OCI-LY1 (cell line): ENCODE measurements around the gene JAKMIP1.

ENCODE experiments used
- H2AFZ ChIP-seq: fragments of 200-600 bp; sonication (generic), shearing (Covaris generic); 2 replicates; pipeline ENCODE4 v1.6.0; 2014; ENCODE audit warnings: antibody characterized with exemption, mild to moderate bottlenecking, low read length
- H3F3A ChIP-seq: fragments of 200-600 bp; sonication (generic), shearing (Covaris generic); 2 replicates; pipeline ENCODE4 v1.6.0; 2014; ENCODE audit warnings: mild to moderate bottlenecking, antibody characterized with exemption, low read length, moderate library complexity; ENCODE audit not compliant: insufficient read depth
- H3K27ac ChIP-seq: fragments of 200-600 bp; sonication (generic); 2 replicates; pipeline ENCODE4 v1.5.1; 2014; ENCODE audit warnings: low read length, mixed run types, mild to moderate bottlenecking, low read depth; ENCODE audit not compliant: poor library complexity, severe bottlenecking
- H3K27me3 ChIP-seq: fragments of 200-600 bp; sonication (generic); 2 replicates; pipeline ENCODE4 v1.6.0; 2014; ENCODE audit warnings: antibody characterized with exemption, mild to moderate bottlenecking, low read length, moderate library complexity; ENCODE audit not compliant: insufficient read depth
- H3K36me3 ChIP-seq: fragments of 200-600 bp; sonication (generic); 2 replicates; pipeline ENCODE4 v1.6.1; 2014; ENCODE audit warnings: mild to moderate bottlenecking, antibody characterized with exemption, low read length, moderate library complexity, mixed read lengths; ENCODE audit not compliant: insufficient read depth
- H3K4me1 ChIP-seq: fragments of 200-600 bp; sonication (generic); 2 replicates; pipeline ENCODE4 v1.5.1; 2014; ENCODE audit warnings: mild to moderate bottlenecking, low read length, moderate library complexity; ENCODE audit not compliant: insufficient read depth, severe bottlenecking
- H3K4me2 ChIP-seq: fragments of 200-600 bp; sonication (generic), shearing (Covaris generic); 2 replicates; pipeline ENCODE4 v1.6.1; 2014; ENCODE audit warnings: low read length
- H3K4me3 ChIP-seq: fragments of 200-600 bp; sonication (generic); 2 replicates; pipeline ENCODE4 v1.5.1; 2014; ENCODE audit warnings: low read length, low read depth, mild to moderate bottlenecking, mixed read lengths; ENCODE audit not compliant: poor library complexity, severe bottlenecking
- H3K79me2 ChIP-seq: fragments of 200-600 bp; shearing (Covaris generic); 2 replicates; pipeline ENCODE4 v1.6.1; 2016; ENCODE audit warnings: mixed run types, low read length, mixed read lengths; ENCODE audit not compliant: insufficient read depth
- H3K9ac ChIP-seq: fragments of 200-600 bp; sonication (generic), shearing (Covaris generic); 2 replicates; pipeline ENCODE4 v1.6.1; 2014; ENCODE audit warnings: mild to moderate bottlenecking, low read length, mixed read lengths
- H3K9me2 ChIP-seq: fragments of 200-600 bp; sonication (generic), shearing (Covaris generic); 2 replicates; pipeline ENCODE4 v1.6.1; 2014; ENCODE audit warnings: low read depth, mild to moderate bottlenecking, low read length, mixed read lengths
- H3K9me3 ChIP-seq: fragments of 200-600 bp; shearing (Covaris generic); 2 replicates; pipeline ENCODE4 v1.6.1; 2014; ENCODE audit warnings: low read length, mixed read lengths
- H4K20me1 ChIP-seq: fragments of 200-600 bp; sonication (generic), shearing (Covaris generic); 2 replicates; pipeline ENCODE4 v1.6.0; 2016; ENCODE audit warnings: mild to moderate bottlenecking, low read length; ENCODE audit not compliant: insufficient read depth
- CTCF ChIP-seq: fragments of 200-600 bp; sonication (generic), shearing (Covaris generic); IDR thresholded peaks from 2 replicates; pipeline ENCODE4 v1.5.1; 2017; ENCODE audit warnings: mild to moderate bottlenecking, antibody characterized with exemption, low read length, moderate library complexity, mixed read lengths
- EZH2 ChIP-seq: fragments of 200-600 bp; sonication (generic), shearing (Covaris generic); IDR thresholded peaks from 2 replicates; pipeline ENCODE4 v1.8.0; 2017; ENCODE audit warnings: borderline replicate concordance, mixed run types, mild to moderate bottlenecking, antibody characterized with exemption, low read length, moderate library complexity, mixed read lengths

The JAKMIP1 gene

GRCh38 chr4:5989236-5990225, 210.8 kb downstream of the JAKMIP1 start:
- no peaks in the 10 kb centered on the region for H3K9me2 ChIP-seq
- no peak overlapping the region for H3K4me2 ChIP-seq
- no peaks in the 10 kb centered on the region for H3F3A ChIP-seq
- no peak overlapping the region for H3K27ac ChIP-seq
- H2AFZ ChIP-seq: no peak overlapping the region
- H3K4me1 ChIP-seq: no peaks in the 10 kb centered on the region
- no peaks in the 10 kb centered on the region for H3K79me2 ChIP-seq
- H4K20me1 ChIP-seq: no peaks in the 10 kb centered on the region
- no peaks in the 10 kb centered on the region for H3K36me3 ChIP-seq
- no peak overlapping the region for H3K4me3 ChIP-seq
- H3K9me3 ChIP-seq: no peaks in the 10 kb centered on the region
- H3K27me3 ChIP-seq: no peaks in the 10 kb centered on the region
- no peak overlapping the region for H3K9ac ChIP-seq
- no peak for TF ChIP-seq EZH2
- TF ChIP-seq CTCF: no peak

GRCh38 chr4:5988086-5988845, 212.1 kb downstream of the JAKMIP1 start:
- Histone ChIP-seq H3K27me3 (no peaks in the 10 kb centered on the region), H3K27ac (no peak overlapping the region), H3K9ac (no peak overlapping the region), H3K9me2 (no peaks in the 10 kb centered on the region), H3K4me2 (no peak overlapping the region), H3K36me3 (no peaks in the 10 kb centered on the region), H3K4me3 (no peak overlapping the region), H3K4me1 (no peaks in the 10 kb centered on the region), H3K79me2 (no peaks in the 10 kb centered on the region), H2AFZ (no peak overlapping the region), H4K20me1 (no peaks in the 10 kb centered on the region), H3F3A (no peaks in the 10 kb centered on the region), H3K9me3 (no peaks in the 10 kb centered on the region)
- TF ChIP-seq CTCF (no peak), EZH2 (no peak)

- H3K27ac ChIP-seq: no peak overlapping the region
- no peaks in the 10 kb centered on the region for H3K4me1 ChIP-seq
- H4K20me1 ChIP-seq: no peaks in the 10 kb centered on the region
- no peaks in the 10 kb centered on the region for H3K27me3 ChIP-seq
- H3F3A ChIP-seq: no peaks in the 10 kb centered on the region
- no peak overlapping the region for H2AFZ ChIP-seq
- H3K9me3 ChIP-seq: no peaks in the 10 kb centered on the region
- H3K9ac ChIP-seq: no peak overlapping the region
- H3K4me2 ChIP-seq: no peak overlapping the region
- H3K4me3 ChIP-seq: no peak overlapping the region
- no peaks in the 10 kb centered on the region for H3K79me2 ChIP-seq
- TF ChIP-seq CTCF (no peak), EZH2 (no peak)
- H3K36me3 ChIP-seq: no peaks in the 10 kb centered on the region
- no peaks in the 10 kb centered on the region for H3K9me2 ChIP-seq
These were observed 215.5 kb downstream of the JAKMIP1 start for GRCh38 chr4:5984843-5985242.
